Measurements from ENCODE around the gene GARS1.

- TF ChIP-seq MAX (CRISPR knock-in tag; IDR thresholded peaks at IDR 0.05) (no peak), CTCF (IDR thresholded peaks at IDR 0.05 in 2 of 3, conservative IDR thresholded peaks at IDR 0.05 in 1 of 3; ENCODE audit: insufficient read depth in 2 of 3, low read depth in 1 of 3, low read length in 3 of 3) (no peak), ZFX (CRISPR knock-in tag; IDR thresholded peaks at IDR 0.05) (no peak), FOS (IDR thresholded peaks at IDR 0.05; ENCODE audit: extremely low read depth, insufficient read length) (no peak), MLLT1 (IDR thresholded peaks at IDR 0.05) (no peak), PHF8 (IDR thresholded peaks at IDR 0.05; ENCODE audit: borderline replicate concordance, low read length) (no peak), SNRNP70 (optimal IDR thresholded peaks at IDR 0.05; ENCODE audit: low read depth, low read length) (no peak), KDM4B (IDR thresholded peaks at IDR 0.05; ENCODE audit: borderline replicate concordance in 2 of 2, low read depth in 1 of 2) (no peak), HDAC6 (IDR thresholded peaks at IDR 0.05; ENCODE audit: low read depth, low read length) (no peak), MEIS2 (IDR thresholded peaks at IDR 0.05; ENCODE audit: partially characterized antibody) (no peak), POLR2AphosphoS5 (IDR thresholded peaks at IDR 0.05; ENCODE audit: control insufficient read depth, insufficient read depth, low read depth, low read length) (no peak), ATF6 (CRISPR knock-in tag; IDR thresholded peaks at IDR 0.05) (no peak)
- TF ChIP-seq, protein P1, sequence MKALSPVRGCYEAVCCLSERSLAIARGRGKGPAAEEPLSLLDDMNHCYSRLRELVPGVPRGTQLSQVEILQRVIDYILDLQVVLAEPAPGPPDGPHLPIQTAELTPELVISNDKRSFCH (CRISPR knock-in tag; IDR thresholded peaks at IDR 0.05) = no peak
- TF ChIP-seq, protein P1 (tag; IDR thresholded peaks at IDR 0.05) = no peak
Measured at GRCh38 chr7:30665043-30665442, 70.4 kb downstream of the GARS1 start.
